Subcutaneous adipose tissue (tissue), 4 donors: Measurements from ENCODE around the gene MYRF. TPM values are rescaled to one million over a fixed set of nuclear protein-coding genes. Genes with fewer than 3 reads are reported as not detected.

Source experiments
- total RNA-seq, 4 donors: library from RNA; depleted of rRNA; stranded (reverse); fragments of >200 nt; gene quantifications; one replicate each; pipeline ENCODE4 v1.1.0, GENCODE V29; 2016
- TF ChIP-seq, protein P1 (sequence below): fragments of 450-650 bp; IDR thresholded peaks from one replicate; pipeline ENCODE4 v1.5.1; 2016; ENCODE audit warnings: low read depth, mild to moderate bottlenecking, control low read depth, antibody characterized with exemption, moderate library complexity

The MYRF gene
- total RNA-seq, 4 donors from 2014 or later, result 0.17 to 0.33 TPM; not detected in 2

DNA sequence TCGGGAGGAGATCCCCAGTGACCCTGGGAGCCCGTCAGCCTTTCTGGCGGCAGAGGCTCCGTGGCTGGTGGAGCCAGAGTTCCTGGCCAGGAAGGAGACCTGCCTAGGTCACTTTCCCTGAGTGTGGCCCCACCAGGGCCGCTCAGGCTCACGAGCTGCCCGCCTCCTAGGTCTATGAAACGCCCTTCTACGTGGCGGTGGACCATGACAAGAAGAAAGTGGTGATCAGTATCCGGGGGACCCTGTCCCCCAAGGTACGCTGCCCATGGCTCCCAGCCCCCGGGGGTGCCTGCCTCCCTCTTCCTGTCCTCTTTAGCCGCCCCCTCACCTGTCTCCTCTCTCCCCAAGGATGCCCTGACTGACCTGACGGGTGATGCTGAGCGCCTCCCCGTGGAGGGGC, 17.0 kb upstream of the MYRF start:
- TF ChIP-seq, protein P1, sequence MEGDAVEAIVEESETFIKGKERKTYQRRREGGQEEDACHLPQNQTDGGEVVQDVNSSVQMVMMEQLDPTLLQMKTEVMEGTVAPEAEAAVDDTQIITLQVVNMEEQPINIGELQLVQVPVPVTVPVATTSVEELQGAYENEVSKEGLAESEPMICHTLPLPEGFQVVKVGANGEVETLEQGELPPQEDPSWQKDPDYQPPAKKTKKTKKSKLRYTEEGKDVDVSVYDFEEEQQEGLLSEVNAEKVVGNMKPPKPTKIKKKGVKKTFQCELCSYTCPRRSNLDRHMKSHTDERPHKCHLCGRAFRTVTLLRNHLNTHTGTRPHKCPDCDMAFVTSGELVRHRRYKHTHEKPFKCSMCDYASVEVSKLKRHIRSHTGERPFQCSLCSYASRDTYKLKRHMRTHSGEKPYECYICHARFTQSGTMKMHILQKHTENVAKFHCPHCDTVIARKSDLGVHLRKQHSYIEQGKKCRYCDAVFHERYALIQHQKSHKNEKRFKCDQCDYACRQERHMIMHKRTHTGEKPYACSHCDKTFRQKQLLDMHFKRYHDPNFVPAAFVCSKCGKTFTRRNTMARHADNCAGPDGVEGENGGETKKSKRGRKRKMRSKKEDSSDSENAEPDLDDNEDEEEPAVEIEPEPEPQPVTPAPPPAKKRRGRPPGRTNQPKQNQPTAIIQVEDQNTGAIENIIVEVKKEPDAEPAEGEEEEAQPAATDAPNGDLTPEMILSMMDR, result no peak

DNA sequence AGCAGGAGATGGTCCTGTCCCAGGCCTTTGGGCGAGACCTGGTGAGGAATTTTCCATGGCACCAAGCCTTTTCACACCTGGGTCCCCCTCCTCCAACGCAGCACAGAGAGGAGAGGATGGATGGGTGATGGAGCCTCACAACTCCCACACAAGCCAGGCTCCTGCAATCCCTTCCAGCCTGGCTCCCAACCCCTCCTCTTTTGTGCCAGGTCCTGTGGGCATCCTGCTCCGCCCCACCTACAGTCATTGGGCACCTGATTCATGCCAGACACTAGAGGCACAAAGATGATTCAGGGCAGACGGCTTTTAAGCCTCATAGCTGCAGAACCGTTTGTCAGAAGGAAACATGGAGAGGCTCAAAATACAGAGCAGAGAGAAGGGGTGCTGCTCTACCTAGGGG, 16.1 kb upstream of the MYRF start:
- TF ChIP-seq, protein P1, result no peak

DNA sequence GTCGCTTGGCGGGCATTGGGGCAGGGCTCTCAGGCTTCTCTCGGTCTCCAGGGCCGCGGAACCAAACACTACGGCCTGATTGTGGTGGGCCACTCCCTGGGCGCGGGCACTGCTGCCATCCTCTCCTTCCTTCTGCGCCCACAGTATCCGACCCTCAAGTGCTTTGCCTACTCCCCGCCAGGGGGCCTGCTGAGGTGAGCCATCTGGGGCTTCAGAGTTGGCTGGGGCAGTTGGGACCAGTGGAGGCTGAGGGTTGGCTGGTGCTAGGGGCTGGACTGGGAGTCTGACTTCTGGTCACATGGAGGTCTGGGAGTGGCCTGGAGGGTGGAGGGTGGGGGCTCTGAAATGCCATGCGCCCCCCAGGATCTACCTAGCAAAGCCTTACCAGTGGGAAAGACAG, 15.3 kb upstream of the MYRF start:
- TF ChIP-seq, protein P1, result no peak

DNA sequence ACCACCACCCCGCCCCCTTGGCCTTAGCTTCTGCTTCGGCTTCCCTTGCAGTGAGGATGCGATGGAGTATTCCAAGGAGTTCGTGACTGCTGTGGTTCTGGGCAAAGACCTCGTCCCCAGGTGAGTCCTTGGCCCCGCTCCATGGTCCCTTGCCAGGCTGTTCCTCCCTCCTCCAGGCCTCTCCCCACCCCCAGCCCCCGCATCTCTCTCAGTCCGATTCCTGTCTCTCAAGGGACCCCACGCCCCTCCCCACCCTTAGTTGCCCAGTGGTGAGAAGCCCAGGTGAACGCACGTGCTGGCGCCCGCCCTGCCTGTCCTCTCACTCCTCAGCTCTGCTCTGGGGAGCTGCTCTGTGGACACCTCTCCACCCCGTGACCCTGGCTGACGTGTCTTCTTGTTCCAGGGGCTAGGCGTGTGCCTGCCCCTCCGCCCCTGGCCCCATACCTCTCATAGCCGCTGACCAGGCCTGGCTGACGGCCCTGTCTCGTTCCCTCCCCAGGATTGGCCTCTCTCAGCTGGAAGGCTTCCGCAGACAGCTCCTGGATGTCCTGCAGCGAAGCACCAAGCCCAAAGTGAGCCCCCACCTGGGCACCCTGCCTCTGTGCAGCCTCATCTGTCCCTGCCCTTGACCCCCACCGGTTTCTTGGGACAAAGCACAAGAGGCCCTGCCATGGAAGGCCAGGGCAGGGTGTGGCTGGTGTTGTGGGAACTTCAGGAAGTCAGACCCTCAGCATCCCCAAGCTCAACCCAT, 14.6 kb upstream of the MYRF start:
- TF ChIP-seq, protein P1, result no peak

DNA sequence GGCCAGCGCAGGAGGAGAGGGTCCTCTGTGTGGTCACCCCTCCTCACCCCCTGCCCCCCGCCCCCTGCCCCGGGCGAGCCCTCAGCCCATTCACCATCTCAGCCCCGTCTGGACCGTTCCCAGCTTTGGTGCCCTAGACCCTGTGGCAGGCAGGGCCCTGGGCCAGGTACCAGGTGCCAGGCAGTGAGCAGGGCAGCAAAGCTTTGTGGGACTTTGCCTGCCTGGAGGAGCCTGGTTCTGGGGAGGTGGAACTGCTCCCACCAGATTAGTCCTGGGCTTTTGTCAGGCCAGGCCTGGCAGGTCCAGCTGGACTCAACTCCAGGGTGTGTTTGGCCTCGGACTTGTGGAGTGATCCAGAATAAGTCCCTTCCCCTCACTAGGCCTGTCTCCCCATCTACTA, 13.7 kb upstream of the MYRF start:
- TF ChIP-seq, protein P1, result no peak

DNA sequence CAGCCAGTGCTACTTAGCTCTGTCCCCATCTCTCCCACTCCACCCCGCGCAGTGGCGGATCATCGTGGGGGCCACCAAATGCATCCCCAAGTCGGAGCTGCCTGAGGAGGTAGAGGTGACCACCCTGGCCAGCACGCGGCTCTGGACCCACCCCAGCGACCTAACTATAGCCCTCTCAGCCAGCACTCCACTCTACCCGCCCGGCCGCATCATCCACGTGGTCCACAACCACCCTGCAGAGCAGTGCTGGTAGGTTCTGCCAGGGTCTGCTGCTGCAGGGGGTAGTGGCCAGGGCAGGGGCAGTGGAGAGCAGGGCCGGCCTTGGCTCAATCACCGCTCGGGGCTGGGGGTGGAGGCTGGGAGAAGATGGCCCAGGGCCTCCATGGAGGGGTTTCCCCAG, 13.0 kb upstream of the MYRF start:
- TF ChIP-seq, protein P1, result no peak

DNA sequence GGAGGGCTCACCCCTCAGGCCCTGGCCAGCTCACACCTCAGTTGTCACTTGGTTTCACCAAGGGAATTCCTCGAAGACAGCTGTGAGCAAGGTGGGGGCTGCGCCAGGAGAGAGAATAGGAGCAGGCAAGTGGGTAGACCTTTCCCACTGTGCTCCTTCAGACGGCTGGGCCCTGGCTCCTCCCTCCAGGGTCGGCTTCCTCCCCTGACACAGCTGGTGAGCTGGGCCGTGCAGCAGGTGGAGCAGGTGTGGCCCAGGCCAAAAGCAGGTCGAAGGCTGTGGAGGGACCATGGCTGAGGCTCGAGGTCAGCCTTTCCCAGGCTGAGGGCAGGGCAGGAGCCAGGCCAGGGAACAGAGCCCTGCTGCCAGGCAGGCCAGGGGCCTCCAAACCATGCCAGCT, 12.5 kb upstream of the MYRF start:
- TF ChIP-seq, protein P1, result no peak
